Measurements from ENCODE around the gene CCDC13.

Gene CCDC13

GRCh38 chr3:42799376-42799775 is 26.3 kb upstream of the CCDC13 start:
- no peak for FAIRE-seq
- DNase-seq (ENCODE audit: insufficient read length, low spot score): no peak

- no peak for FAIRE-seq
- no peak for DNase-seq (ENCODE audit: insufficient read length, low spot score)
Observed at GRCh38 chr3:42796332-42796885, 23.4 kb upstream of the CCDC13 start.

- DNase-seq (ENCODE audit: insufficient read length, low spot score) (no peak), FAIRE-seq (no peak)
Observed at GRCh38 chr3:42795621-42796181, 22.6 kb upstream of the CCDC13 start.

- FAIRE-seq (no peak), DNase-seq (ENCODE audit: insufficient read length, low spot score) (no peak)
Observed at GRCh38 chr3:42790714-42791229, 17.7 kb upstream of the CCDC13 start.

GRCh38 chr3:42786631-42787030 is 13.6 kb upstream of the CCDC13 start:
- DNase-seq (ENCODE audit: insufficient read length, low spot score) (no peak), FAIRE-seq (no peak)

DNA sequence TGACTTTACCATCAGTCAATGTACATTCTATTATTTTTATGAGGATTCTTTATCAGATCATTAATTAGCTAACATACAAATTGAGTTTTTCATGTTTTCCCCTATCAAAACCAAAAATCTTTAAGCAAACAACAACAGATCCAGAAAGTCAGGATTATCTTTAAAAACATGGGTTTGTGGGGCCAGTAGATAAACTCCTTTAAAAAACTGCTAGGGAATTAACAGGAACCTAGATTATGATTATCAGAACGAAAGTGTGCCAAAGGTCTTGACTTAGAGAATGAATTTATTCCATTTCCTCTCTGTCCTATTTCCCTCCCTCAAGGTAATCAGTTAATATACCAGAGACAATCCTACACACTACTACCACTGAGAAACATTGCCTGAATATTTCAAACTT is 13.2 kb upstream of the CCDC13 start:
- no peak for FAIRE-seq

DNA sequence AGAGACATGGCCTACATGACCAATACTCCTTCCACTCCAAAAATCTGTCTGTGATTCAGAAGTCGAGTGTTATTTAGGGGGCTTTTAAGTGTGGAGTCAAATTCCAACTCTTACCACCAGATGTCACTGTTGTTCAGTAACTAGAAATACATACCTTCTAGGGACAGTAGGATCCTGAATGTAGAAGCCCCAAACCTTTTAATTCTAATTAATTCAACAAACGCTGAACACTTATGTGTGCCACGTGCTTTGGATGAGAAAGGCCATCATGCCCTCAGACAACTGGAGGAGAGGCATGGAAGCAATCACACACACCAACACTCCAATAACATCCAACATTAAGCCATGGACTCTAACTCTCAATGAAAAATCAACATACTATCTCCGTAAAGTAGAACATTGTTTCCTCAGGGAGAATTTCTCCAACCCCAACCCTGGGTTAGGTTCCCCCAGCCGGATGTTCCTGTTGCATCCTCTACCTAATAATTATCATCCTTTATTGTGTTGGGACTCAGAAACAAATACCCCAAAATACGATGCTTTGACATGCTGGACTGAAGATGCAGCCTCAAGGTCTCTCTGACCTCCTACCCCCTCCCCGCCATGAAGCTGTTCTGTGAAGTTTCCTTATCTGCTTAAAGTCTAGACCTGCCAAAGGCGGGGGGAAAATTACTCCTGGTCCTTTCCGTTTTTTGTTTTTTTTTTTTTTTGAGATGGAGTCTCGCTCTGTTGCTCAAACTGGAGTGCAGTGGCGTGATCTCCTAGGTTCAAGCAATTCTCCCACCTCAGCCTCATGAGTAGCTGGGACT is 8.0 kb upstream of the CCDC13 start:
- FAIRE-seq (peak; percentile 94), DNase-seq (ENCODE audit: insufficient read length, low spot score) (peak; percentile 17)

More for the DNA sequence above, 13.2 kb upstream of the CCDC13 start:
- DNase-seq (ENCODE audit: insufficient read length, low spot score): no peak

GRCh38 chr3:42780398-42780797 is 7.3 kb upstream of the CCDC13 start:
- no peak for FAIRE-seq

GRCh38 chr3:42778644-42779043 is 5.6 kb upstream of the CCDC13 start:
- FAIRE-seq (no peak), DNase-seq (ENCODE audit: insufficient read length, low spot score) (no peak)

More at GRCh38 chr3:42780398-42780797, 7.3 kb upstream of the CCDC13 start:
- no peak for DNase-seq (ENCODE audit: insufficient read length, low spot score)

GRCh38 chr3:42773409-42773751 is 327 bp upstream of the CCDC13 start:
- FAIRE-seq (no peak), DNase-seq (ENCODE audit: insufficient read length, low spot score) (no peak)

- DNase-seq (ENCODE audit: insufficient read length, low spot score) (no peak), FAIRE-seq (no peak)
Observed at GRCh38 chr3:42771271-42771670, 1.8 kb downstream of the CCDC13 start.

GRCh38 chr3:42769477-42770131 is 3.4 kb downstream of the CCDC13 start:
- DNase-seq (ENCODE audit: insufficient read length, low spot score) (no peak), FAIRE-seq (no peak)

GRCh38 chr3:42764561-42765295 is 8.3 kb downstream of the CCDC13 start:
- FAIRE-seq: no peak

DNA sequence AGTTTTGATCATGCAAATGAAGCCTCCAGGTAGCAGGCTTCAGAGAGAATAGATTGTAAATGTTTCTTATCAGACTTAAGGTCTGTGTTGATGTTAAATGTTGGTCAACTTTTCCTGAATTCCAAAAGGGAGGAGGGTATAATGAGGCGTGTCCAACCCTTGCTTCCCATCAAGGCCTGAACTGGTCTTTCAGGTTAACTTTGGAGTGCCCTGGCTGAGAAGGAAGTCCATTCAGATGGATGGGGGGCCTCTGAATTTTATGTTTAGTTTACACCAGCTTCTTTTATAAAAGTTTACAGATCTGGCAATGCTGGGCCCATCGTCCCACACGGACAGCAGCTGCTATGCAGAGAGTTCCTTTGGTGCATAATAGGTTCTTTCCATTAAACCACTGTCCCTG is 8.9 kb downstream of the CCDC13 start:
- no peak for DNase-seq (ENCODE audit: insufficient read length, low spot score)
- no peak for FAIRE-seq

More at GRCh38 chr3:42764561-42765295, 8.3 kb downstream of the CCDC13 start:
- no peak for DNase-seq (ENCODE audit: insufficient read length, low spot score)

- FAIRE-seq (no peak), DNase-seq (ENCODE audit: insufficient read length, low spot score) (no peak)
Observed at GRCh38 chr3:42763021-42763420, 10.0 kb downstream of the CCDC13 start.

GRCh38 chr3:42762046-42762724 is 10.9 kb downstream of the CCDC13 start:
- DNase-seq (ENCODE audit: insufficient read length, low spot score): no peak
- no peak for FAIRE-seq

GRCh38 chr3:42758126-42758525 is 14.9 kb downstream of the CCDC13 start:
- DNase-seq (ENCODE audit: insufficient read length, low spot score): no peak
- FAIRE-seq: no peak

DNA sequence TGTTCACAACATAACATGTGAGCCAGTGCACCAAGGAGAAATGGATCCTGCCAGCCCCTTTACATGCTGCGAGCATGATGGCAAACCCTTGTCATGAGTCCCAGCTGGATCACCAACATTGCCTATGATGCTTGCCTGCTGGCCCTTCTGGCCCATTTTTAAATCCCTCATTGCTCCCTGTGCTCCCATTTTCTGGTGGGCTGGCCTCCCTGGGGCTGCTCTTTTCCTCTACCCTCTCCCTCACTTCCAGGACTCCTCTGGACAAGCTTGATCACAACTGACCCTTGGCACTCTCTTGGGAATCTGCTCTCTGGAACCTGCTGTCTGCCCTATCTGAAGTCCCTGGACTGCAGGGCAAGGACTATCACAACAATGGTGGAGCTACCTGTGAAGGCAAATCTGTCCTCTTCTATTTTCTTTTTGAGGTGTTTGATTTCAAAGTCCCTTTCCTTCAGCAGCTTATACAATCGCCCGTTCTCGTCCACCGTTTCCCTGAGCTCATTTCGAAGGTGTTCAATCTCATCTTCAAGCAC is 16.3 kb downstream of the CCDC13 start:
- FAIRE-seq: no peak

DNA sequence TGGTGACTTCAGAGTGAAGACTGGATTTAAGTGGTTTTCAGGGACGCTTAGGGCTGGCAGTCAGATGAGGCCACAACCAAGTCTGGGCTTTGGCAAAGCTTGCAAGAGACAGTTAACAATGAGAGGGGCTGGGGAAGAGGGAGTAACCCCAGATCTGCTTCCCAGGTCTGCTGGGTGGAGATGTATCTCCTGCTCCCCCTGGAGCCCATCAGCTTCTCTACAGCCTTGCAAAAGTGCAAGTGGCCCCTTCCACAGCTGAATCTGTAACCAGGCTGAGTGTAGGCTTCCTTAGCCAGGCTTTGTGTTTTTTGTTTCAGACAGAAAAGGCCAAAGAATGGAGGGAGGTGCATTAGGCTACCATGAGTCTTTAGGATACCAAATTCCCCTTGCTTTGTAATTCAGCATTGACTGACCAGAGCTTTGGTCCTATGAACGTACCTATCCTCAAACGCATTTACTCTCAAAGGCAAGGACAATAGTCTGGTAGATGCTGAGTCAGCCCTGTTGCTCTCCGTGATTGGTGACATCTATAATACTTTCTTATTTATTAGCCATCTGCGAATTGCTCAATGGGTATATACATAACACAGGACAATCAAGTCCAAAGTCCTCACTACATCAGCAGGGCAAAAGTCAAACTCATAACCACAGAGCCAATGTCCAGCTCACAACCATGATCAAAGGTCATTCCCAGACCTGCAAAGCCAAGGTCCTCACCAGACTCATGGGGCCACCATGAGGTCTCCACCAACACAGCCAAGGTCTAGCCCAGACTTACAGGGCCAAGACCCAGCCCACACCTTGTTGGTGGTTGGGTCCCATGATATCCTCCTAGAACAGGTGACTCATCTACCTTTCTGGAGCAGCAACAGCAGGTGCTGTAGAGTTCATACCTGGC is 17.1 kb downstream of the CCDC13 start:
- FAIRE-seq: no peak
- DNase-seq (ENCODE audit: insufficient read length, low spot score): no peak

More for the DNA sequence above, 16.3 kb downstream of the CCDC13 start:
- DNase-seq (ENCODE audit: insufficient read length, low spot score): no peak

All from GM19239 (cell line).